GM12892 (cell line): ENCODE data around the gene STARD8.

ENCODE experiments used
- POLR2A ChIP-seq: IDR thresholded peaks from 2 replicates; pipeline ENCODE4 v1.6.1; 2011; ENCODE audit warnings: low read depth, low read length, control low read depth
- POLR2AphosphoS5 ChIP-seq: IDR thresholded peaks from 2 replicates; pipeline ENCODE4 v1.6.1; 2011; ENCODE audit warnings: low read depth, low read length, control low read depth

DNA sequence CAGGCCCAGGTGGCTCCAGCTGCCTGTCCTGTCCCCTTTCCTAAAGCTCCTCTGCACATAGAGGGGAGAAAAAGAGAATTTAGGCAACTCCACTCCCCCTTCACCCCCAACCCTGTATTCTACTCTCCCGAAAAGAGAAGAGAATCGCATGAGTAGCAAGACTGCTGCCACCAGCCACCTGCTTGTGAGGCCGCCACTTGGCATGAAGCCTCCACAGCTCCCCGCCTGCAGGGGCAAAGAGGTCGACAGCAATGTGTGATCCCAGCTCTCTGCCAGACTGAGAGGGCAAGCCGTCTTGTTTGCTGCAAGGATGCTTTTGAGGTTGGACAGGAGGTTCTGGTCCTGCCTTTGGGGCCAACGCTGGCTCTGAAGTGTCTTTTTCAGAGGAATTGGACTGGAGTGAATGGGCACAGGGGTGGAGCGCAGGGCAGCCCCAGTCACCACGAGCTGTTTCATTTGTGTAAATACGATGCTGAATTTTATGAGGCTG lies 77.1 kb downstream of the STARD8 start:
- TF ChIP-seq POLR2A (no peak), POLR2AphosphoS5 (no peak)
